ENCODE measurements around the gene GLRA3. TPM values are rescaled to one million over a fixed set of nuclear protein-coding genes. Genes with fewer than 3 reads are reported as not detected.

GLRA3 gene
- total RNA-seq, 1 donor from 2014 or later = 0.22 TPM

DNA sequence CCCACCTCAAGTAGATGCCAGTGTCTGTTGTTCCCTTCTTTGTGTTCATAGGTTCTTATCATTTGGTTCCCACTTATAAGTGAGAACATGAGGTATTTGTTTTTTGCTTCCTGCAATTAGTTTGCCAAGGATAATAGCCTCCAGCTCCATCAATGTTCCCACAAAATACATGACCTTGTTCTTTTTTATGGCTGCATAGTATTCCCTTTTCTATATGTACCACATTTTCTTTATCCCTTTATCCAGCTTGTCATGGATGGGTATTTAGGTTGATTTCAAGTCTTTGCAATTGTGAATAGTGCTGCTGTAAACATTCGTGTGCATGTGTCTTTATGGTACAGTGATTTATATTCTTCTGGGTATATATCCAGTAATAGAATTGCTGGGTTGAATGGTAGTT is 138.4 kb downstream of the GLRA3 start:
- no peak overlapping the region for H3K27ac Mint-ChIP-seq

DNA sequence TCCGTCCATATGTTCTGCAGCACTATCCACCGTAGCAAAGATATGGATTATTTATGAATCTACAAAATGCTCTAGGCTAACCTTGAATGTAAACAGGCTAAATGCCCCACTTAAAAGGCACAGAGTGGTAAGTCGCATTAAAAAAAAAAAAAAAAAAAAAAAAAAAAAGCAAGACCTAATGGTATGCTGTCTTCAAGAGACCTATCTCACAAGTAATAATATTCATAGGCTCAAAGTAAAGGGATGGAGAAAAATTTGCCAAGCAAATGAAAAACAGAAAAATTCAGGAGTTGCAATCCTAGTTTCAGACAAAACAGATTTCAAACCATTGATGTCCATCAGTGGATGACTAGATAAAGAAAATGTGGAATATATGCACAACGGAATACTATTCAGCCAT is 139.4 kb downstream of the GLRA3 start:
- Mint-ChIP-seq H3K9me3 (peaks cover 8% of the 10 kb centered on the region), H3K27ac (no peak overlapping the region), H3K4me3 (no peak overlapping the region), H3K4me1 (no peaks in the 10 kb centered on the region), H3K36me3 (ENCODE audit: low read depth) (no peaks in the 10 kb centered on the region), H3K27me3 (no peaks in the 10 kb centered on the region)
- ChIA-PET POLR2A (no interaction called here), CTCF (no interaction called here)
- intact Hi-C loops (cut with micrococcal nuclease) = no loop called here
- TF ChIP-seq, protein P1, sequence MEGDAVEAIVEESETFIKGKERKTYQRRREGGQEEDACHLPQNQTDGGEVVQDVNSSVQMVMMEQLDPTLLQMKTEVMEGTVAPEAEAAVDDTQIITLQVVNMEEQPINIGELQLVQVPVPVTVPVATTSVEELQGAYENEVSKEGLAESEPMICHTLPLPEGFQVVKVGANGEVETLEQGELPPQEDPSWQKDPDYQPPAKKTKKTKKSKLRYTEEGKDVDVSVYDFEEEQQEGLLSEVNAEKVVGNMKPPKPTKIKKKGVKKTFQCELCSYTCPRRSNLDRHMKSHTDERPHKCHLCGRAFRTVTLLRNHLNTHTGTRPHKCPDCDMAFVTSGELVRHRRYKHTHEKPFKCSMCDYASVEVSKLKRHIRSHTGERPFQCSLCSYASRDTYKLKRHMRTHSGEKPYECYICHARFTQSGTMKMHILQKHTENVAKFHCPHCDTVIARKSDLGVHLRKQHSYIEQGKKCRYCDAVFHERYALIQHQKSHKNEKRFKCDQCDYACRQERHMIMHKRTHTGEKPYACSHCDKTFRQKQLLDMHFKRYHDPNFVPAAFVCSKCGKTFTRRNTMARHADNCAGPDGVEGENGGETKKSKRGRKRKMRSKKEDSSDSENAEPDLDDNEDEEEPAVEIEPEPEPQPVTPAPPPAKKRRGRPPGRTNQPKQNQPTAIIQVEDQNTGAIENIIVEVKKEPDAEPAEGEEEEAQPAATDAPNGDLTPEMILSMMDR (IDR thresholded peaks at IDR 0.05) = no peak
- DNase-seq (no peak), ATAC-seq (ENCODE audit: low read depth) (no peak)

More for the DNA sequence above, 138.4 kb downstream of the GLRA3 start:
- POLR2A ChIA-PET = no interaction called here
- no peak for ATAC-seq (ENCODE audit: low read depth)
- CTCF ChIA-PET = no interaction called here
- no peaks in the 10 kb centered on the region for H3K27me3 Mint-ChIP-seq
- H3K9me3 Mint-ChIP-seq = peaks cover 8% of the 10 kb centered on the region
- TF ChIP-seq, protein P1 (IDR thresholded peaks at IDR 0.05) = no peak
- H3K36me3 Mint-ChIP-seq (ENCODE audit: low read depth) = no peaks in the 10 kb centered on the region
- H3K4me1 Mint-ChIP-seq = no peaks in the 10 kb centered on the region
- intact Hi-C loops (cut with micrococcal nuclease) = no loop called here
- no peak overlapping the region for H3K4me3 Mint-ChIP-seq
- no peak for DNase-seq

DNA sequence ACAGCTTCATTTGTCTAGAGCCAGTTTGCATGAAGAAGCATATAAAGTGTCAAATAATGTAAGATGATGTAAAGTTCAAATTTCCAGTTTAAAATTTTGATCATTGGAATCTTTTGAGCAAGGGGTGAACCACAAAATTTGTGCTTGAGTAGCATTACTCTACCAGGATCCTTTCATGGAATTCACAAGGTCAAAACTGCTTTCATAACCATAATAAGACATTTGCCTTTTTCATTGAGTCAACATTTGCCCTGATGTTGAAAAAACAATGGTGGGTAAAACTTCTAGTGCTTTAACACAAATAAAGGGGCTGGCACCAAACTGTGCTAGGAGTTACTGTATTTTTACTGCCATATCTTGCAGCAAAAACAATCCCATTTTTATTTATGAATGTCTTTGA is 142.2 kb downstream of the GLRA3 start:
- no peaks in the 10 kb centered on the region for H3K27me3 Mint-ChIP-seq
- H3K27ac Mint-ChIP-seq = no peak overlapping the region
- DNase-seq (no peak), ATAC-seq (ENCODE audit: low read depth) (no peak)
- TF ChIP-seq, protein P1 (IDR thresholded peaks at IDR 0.05) = no peak
- no peaks in the 10 kb centered on the region for H3K4me1 Mint-ChIP-seq
- H3K4me3 Mint-ChIP-seq = no peak overlapping the region
- ChIA-PET POLR2A (no interaction called here), CTCF (no interaction called here)
- peaks cover 8% of the 10 kb centered on the region for H3K9me3 Mint-ChIP-seq
- H3K36me3 Mint-ChIP-seq (ENCODE audit: low read depth) = no peaks in the 10 kb centered on the region
- intact Hi-C loops (cut with micrococcal nuclease) = no loop called here

DNA sequence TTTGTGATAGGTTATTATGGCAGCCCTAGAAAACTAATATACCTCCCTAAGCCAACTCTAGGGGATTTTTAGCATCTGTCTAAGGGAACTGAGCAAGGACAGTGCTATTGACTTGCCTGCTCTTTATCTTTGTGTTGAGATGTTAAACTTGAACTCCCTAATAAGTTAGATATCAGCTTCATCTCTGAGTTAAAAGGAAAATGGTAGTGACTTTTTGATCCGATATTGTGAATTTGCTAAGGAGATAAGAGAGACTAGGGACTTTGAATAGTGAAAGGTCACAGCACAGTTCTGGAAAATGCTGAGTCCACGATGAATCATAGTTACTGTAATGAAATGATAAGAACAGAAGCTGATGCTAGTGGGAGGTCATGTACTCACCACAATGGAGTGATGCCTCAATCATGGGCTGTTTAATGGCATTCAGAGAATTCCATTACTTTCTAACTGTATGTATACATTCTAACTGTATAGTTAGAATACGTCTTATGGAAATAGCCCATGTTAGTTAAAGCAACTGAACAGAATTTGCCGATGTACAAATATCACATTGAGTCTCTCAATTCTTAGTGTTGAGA is 147.2 kb downstream of the GLRA3 start:
- Mint-ChIP-seq H3K27me3 (no peaks in the 10 kb centered on the region), H3K36me3 (ENCODE audit: low read depth) (no peaks in the 10 kb centered on the region), H3K27ac (no peak overlapping the region), H3K4me3 (no peak overlapping the region), H3K9me3 (no peaks in the 10 kb centered on the region), H3K4me1 (no peaks in the 10 kb centered on the region)
- CTCF ChIA-PET = no interaction called here
- intact Hi-C loops (cut with micrococcal nuclease) = no loop called here
- POLR2A ChIA-PET = no interaction called here
- TF ChIP-seq, protein P1 (IDR thresholded peaks at IDR 0.05) = no peak
- DNase-seq = no peak
- no peak for ATAC-seq (ENCODE audit: low read depth)

DNA sequence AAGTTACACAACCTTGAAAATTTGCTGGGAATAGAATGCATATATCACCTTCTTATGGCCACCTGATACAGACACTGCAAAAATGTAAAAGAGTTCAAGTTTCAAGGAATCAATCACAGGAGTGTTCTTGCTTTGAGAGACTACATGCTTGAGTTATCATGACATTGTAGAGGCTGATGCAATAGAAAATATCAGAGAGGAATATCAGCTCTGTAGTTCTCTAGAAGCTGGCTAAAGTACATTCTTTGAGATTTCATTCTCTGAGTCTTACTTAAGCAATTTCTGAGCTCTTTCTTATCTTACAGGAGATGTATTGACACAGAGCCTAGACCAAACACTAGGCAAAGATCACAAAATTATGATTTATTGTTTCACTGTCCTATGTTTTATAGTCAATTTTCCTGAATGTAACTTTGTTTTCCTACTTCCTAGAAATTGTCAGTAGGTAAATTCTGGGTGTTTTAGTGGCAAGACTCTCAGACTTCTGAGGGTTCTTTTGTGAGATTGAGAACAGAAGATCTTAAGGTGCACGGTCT is 154.7 kb downstream of the GLRA3 start:
- Mint-ChIP-seq H3K4me1 (no peaks in the 10 kb centered on the region), H3K27me3 (no peaks in the 10 kb centered on the region), H3K9me3 (no peaks in the 10 kb centered on the region), H3K27ac (no peak overlapping the region), H3K4me3 (no peak overlapping the region), H3K36me3 (ENCODE audit: low read depth) (no peaks in the 10 kb centered on the region)
- TF ChIP-seq, protein P1 (IDR thresholded peaks at IDR 0.05) = no peak
- ChIA-PET POLR2A (no interaction called here), CTCF (no interaction called here)
- no peak for ATAC-seq (ENCODE audit: low read depth)
- intact Hi-C loops (cut with micrococcal nuclease) = no loop called here
- no peak for DNase-seq
